HepG2 (cell line): Measurements from ENCODE around the gene ATG7. TPM values are rescaled to one million over a fixed set of nuclear protein-coding genes. Genes with fewer than 3 reads are reported as not detected.

ENCODE experiments used
- ATAC-seq: fragments of 200-7000 bp; cut with Tn5 transposase; 3 replicates; pipeline ENCODE4 v1.9.1; 2020; ENCODE audit warnings: mild to moderate bottlenecking, moderate library complexity
- BruUV-seq: library from RNA; stranded (reverse); fragments of 400-500 nt; replicated peaks from 2 replicates; lab custom pipeline; 2021; lab: Mats Ljungman, UMichigan
- CTCF ChIA-PET: fragments of 300-600 bp; formaldehyde crosslinking; extraction: SDS; loops from one replicate; lab custom pipeline; 2021; ENCODE audit warnings: low total read pairs, inconsistent platforms, low intra/inter-chr PET ratio; lab: Yijun Ruan, JAX
- POLR2A ChIA-PET: fragments of 350-600 bp; sonication (Branson Sonifier 250); formaldehyde crosslinking; loops from one replicate; lab custom pipeline; 2020; ENCODE audit warnings: antibody characterized with exemption, inconsistent platforms; lab: Yijun Ruan, JAX
- DNase-seq: peaks from one replicate; pipeline ENCODE4 v3.0.0-alpha.2; 2015; ENCODE audit warnings: low spot score
- FAIRE-seq: peaks from 3 replicates; lab custom pipeline; 2011; peaks lifted over from hg19 to GRCh38; lab: Jason Lieb, UNC
- H2AFZ ChIP-seq: one replicate; pipeline ENCODE4 v1.6.1; 2011; ENCODE audit warnings: low read length, inconsistent platforms
- H3K27ac ChIP-seq: fragments of 300-600 bp; 3 replicates; pipeline ENCODE4 v1.8.0; 2011; ENCODE audit warnings: mixed run types, mild to moderate bottlenecking, mixed read lengths, low read length, inconsistent platforms; ENCODE audit not compliant: insufficient read depth; ENCODE audit errors: extremely low read length
- H3K27me3 ChIP-seq, 2 experiments: fragments of 200-600 bp in 1 of 2; 2 replicates in 1 of 2; 3 replicates in 1 of 2; pipeline versions ENCODE4 v1.6.0 to v1.8.0; 2011; ENCODE audit warnings: low read length in 2 of 2, mild to moderate bottlenecking in 2 of 2, moderate library complexity in 2 of 2, inconsistent platforms in 1 of 2; ENCODE audit not compliant: insufficient read depth in 2 of 2, control insufficient read depth in 1 of 2
- H3K36me3 ChIP-seq, 2 experiments: fragments of 200-600 bp in 1 of 2; replicated peaks in 1 of 2; 2 replicates in 1 of 2; 3 replicates in 1 of 2; pipeline versions ENCODE4 v1.5.1 to v1.8.0; 2011; ENCODE audit warnings: low read length in 2 of 2, inconsistent platforms in 1 of 2; ENCODE audit not compliant: insufficient read depth in 2 of 2, control insufficient read depth in 1 of 2
- H3K4me1 ChIP-seq: 2 replicates; pipeline ENCODE4 v1.5.1; 2012; ENCODE audit warnings: low read length, inconsistent platforms; ENCODE audit not compliant: insufficient read depth
- H3K4me2 ChIP-seq: 2 replicates; pipeline ENCODE4 v1.6.0; 2011; ENCODE audit warnings: low read depth, low read length, inconsistent platforms
- H3K4me3 ChIP-seq, 3 experiments: fragments of 200-600 bp in 1 of 3; sonication (generic), shearing (Covaris generic) in 1 of 3; replicated peaks in 1 of 3; 2 replicates each; pipeline ENCODE4 v1.5.1; 2011 to 2016; ENCODE audit warnings: low read length in 3 of 3, inconsistent platforms in 2 of 3, low read depth in 2 of 3, mild to moderate bottlenecking in 2 of 3, control low read depth in 1 of 3, mixed read lengths in 1 of 3; ENCODE audit not compliant: insufficient read depth in 1 of 3
- H3K79me2 ChIP-seq: one replicate; pipeline ENCODE4 v1.6.1; 2011; ENCODE audit warnings: low read length, inconsistent platforms; ENCODE audit not compliant: insufficient read depth
- H3K9ac ChIP-seq: 2 replicates; pipeline ENCODE4 v1.6.0; 2011; ENCODE audit warnings: mild to moderate bottlenecking, low read depth, low read length, inconsistent platforms; ENCODE audit not compliant: insufficient read depth
- H3K9me3 ChIP-seq: 2 replicates; pipeline ENCODE4 v1.5.1; 2012; ENCODE audit warnings: mild to moderate bottlenecking, low read length
- H4K20me1 ChIP-seq: 2 replicates; pipeline ENCODE4 v1.6.0; 2011; ENCODE audit warnings: inconsistent platforms, mild to moderate bottlenecking, low read length, moderate library complexity; ENCODE audit not compliant: insufficient read depth
- ATAD3A ChIP-seq: sonication (generic); formaldehyde crosslinking; IDR thresholded peaks from 2 replicates; pipeline ENCODE4 v1.4.0; 2020; ENCODE audit warnings: missing genetic modification reagents
- CCDC6 ChIP-seq: sonication (generic); formaldehyde crosslinking; IDR thresholded peaks from 2 replicates; pipeline ENCODE4 v1.8.1; 2022; ENCODE audit warnings: mild to moderate bottlenecking, missing genetic modification reagents, moderate library complexity
- EZH2 ChIP-seq: conservative IDR thresholded peaks from 2 replicates; pipeline ENCODE4 v1.6.1; 2012; ENCODE audit warnings: mild to moderate bottlenecking, low read depth, low read length, moderate library complexity
- HIC2 ChIP-seq: sonication (generic); formaldehyde crosslinking; IDR thresholded peaks from 2 replicates; pipeline ENCODE4 v1.9.0; 2022; ENCODE audit warnings: low read depth, missing genetic modification reagents
- KDM5B ChIP-seq: sonication (generic); formaldehyde crosslinking; IDR thresholded peaks from 2 replicates; pipeline ENCODE4 v1.4.0; 2020; ENCODE audit warnings: missing genetic modification reagents, mild to moderate bottlenecking, borderline replicate concordance
- NFRKB ChIP-seq: fragments of 450-650 bp; IDR thresholded peaks from 2 replicates; pipeline ENCODE4 v1.6.1; 2017
- NPAS2 ChIP-seq: sonication (generic); formaldehyde crosslinking; IDR thresholded peaks from 2 replicates; pipeline ENCODE4 v1.8.0; 2022; ENCODE audit warnings: mild to moderate bottlenecking, missing genetic modification reagents, borderline replicate concordance
- SAP130 ChIP-seq: IDR thresholded peaks from 2 replicates; pipeline ENCODE4 v1.6.1; 2016; ENCODE audit warnings: low read depth
- STAT5B ChIP-seq: sonication (generic); formaldehyde crosslinking; IDR thresholded peaks from 2 replicates; pipeline ENCODE4 v1.4.0; 2020; ENCODE audit warnings: missing genetic modification reagents
- YEATS4 ChIP-seq: sonication (generic); formaldehyde crosslinking; IDR thresholded peaks from 2 replicates; pipeline ENCODE4 v1.4.0; 2020; ENCODE audit warnings: missing genetic modification reagents, borderline replicate concordance
- ZBTB49 ChIP-seq: sonication (generic); formaldehyde crosslinking; IDR thresholded peaks from 2 replicates; pipeline ENCODE4 v1.4.0; 2020; ENCODE audit warnings: missing genetic modification reagents, borderline replicate concordance
- ZFYVE20 ChIP-seq: sonication (generic); formaldehyde crosslinking; IDR thresholded peaks from 2 replicates; pipeline ENCODE4 v1.8.0; 2023; ENCODE audit warnings: low read depth, mild to moderate bottlenecking, moderate library complexity, missing genetic modification reagents, borderline replicate concordance
- ZNF260 ChIP-seq: sonication (generic); formaldehyde crosslinking; IDR thresholded peaks from 2 replicates; pipeline ENCODE4 v1.4.0; 2020; ENCODE audit warnings: missing genetic modification reagents, low read depth, mild to moderate bottlenecking, borderline replicate concordance
- WGBS: methylation state at CpG from one replicate; pipeline ENCODE4 v1.1.6; 2017; ENCODE audit warnings: low lambda C conversion rate; 5-methylcytosine and 5-hydroxymethylcytosine counted together
- in situ Hi-C: cut with HindIII; loops from 2 replicates; pipeline ENCODE4 v1.10.0; 2017; ENCODE audit warnings: low pct_unique_long_range_greater_than_20kb; ENCODE audit not compliant: extremely low pct_ligation_motif_present
- intact Hi-C: fragments of 100-400 bp; cut with micrococcal nuclease; formaldehyde crosslinking; loops from one replicate; pipeline ENCODE4 v1.10.0; 2022; ENCODE audit not compliant: unreplicated experiment
- polyA plus RNA-seq, 8 experiments: library from polyadenylated mRNA; depleted of rRNA in 3 of 8; stranded (reverse) in 7 of 8; unstranded in 1 of 8; fragments of >200 nt; fragmentation: Illumina TruSeq in 4 of 8; extraction: Trizol in 4 of 8; gene quantifications; 2 replicates each; pipeline versions ENCODE4 v1.2.1 to v1.2.3, GENCODE V29; 2011 to 2016; ENCODE audit warnings: low read depth in 4 of 8, missing spikeins in 1 of 8, mixed read lengths in 1 of 8; ENCODE audit not compliant: insufficient read depth in 1 of 8
- total RNA-seq, 5 experiments: library from RNA; depleted of rRNA; stranded (reverse); fragments of >200 nt; fragmentation: Illumina TruSeq; extraction: Trizol; gene quantifications; 2 replicates each; pipeline ENCODE4 v1.2.3, GENCODE V29; 2016; ENCODE audit warnings: low read depth in 1 of 5

Gene ATG7
- total and polyA plus RNA-seq, 2 of the 13 experiments (the other 11 are each of a cell fraction or from before 2014, with no cell fraction given): 7.8 to 22.1 TPM

- in situ Hi-C loops: no loop called here
- H3K27me3 ChIP-seq: peaks cover 2 to 41% of the 10 kb centered on the region in 2 experiments; a peak in 4 of 5 replicates
- no peak overlapping the region for H2AFZ ChIP-seq
- no peaks in the 10 kb centered on the region for H4K20me1 ChIP-seq
- H3K4me3 ChIP-seq: no peak overlapping the region
- no peaks in the 10 kb centered on the region for H3K79me2 ChIP-seq
- ChIA-PET CTCF (no interaction called here), POLR2A (no interaction called here)
- ATAC-seq (no peak), FAIRE-seq (no peak), DNase-seq (no peak)
- no TSS peak for BruUV-seq
- intact Hi-C loops: no loop called here
- no peaks in the 10 kb centered on the region for H3K9me3 ChIP-seq
- H3K27ac ChIP-seq: no peak overlapping the region
- no peaks in the 10 kb centered on the region for H3K36me3 ChIP-seq
- H3K4me2 ChIP-seq: no peak overlapping the region
- H3K9ac ChIP-seq: no peak overlapping the region
- no peaks in the 10 kb centered on the region for H3K4me1 ChIP-seq
- whole genome bisulfite sequencing: 70% methylated on average over 6 of the region's 6 CpGs
- TF ChIP-seq STAT5B (CRISPR knock-in tag) (no peak), ATAD3A (CRISPR knock-in tag) (no peak), ZFYVE20 (CRISPR knock-in tag) (no peak), YEATS4 (CRISPR knock-in tag) (no peak), CCDC6 (CRISPR knock-in tag) (no peak), EZH2 (no peak), NPAS2 (CRISPR knock-in tag) (no peak), SAP130 (CRISPR knock-in tag) (no peak)
These were observed 23.6 kb upstream of the ATG7 start for GRCh38 chr3:11248596-11248995.

GRCh38 chr3:11250902-11251806 is 21.0 kb upstream of the ATG7 start:
- Histone ChIP-seq H2AFZ (no peak overlapping the region), H3K27me3 (peaks cover 0 to 52% of the 10 kb centered on the region in 2 experiments), H3K4me2 (no peak overlapping the region), H3K9me3 (no peaks in the 10 kb centered on the region), H3K27ac (no peak overlapping the region), H3K4me1 (no peaks in the 10 kb centered on the region), H3K9ac (no peak overlapping the region), H3K79me2 (no peaks in the 10 kb centered on the region), H3K4me3 (no peak overlapping the region), H3K36me3 (no peaks in the 10 kb centered on the region), H4K20me1 (no peaks in the 10 kb centered on the region)
- POLR2A ChIA-PET: no interaction called here
- CTCF ChIA-PET: no interaction called here
- in situ Hi-C loops (no loop called here), intact Hi-C loops (no loop called here)
- 23% methylated on average over 10 of the region's 10 CpGs for WGBS
- DNase-seq (no peak), ATAC-seq (no peak), FAIRE-seq (no peak)
- BruUV-seq: no TSS peak
- TF ChIP-seq ZNF260: no peak
- TF ChIP-seq NFRKB: no peak
- no peak for TF ChIP-seq KDM5B
- no peak for TF ChIP-seq HIC2
- TF ChIP-seq ZBTB49 (CRISPR knock-in tag): no peak
